ENCODE results near the gene DEFB131B. TPM values are rescaled to one million over a fixed set of nuclear protein-coding genes. Genes with fewer than 3 reads are reported as not detected.

Gene DEFB131B, protein sequence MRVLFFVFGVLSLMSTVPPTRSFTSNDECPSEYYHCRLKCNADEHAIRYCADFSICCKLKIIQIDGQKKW
- not detected in 2 replicates for total RNA-seq

DNA sequence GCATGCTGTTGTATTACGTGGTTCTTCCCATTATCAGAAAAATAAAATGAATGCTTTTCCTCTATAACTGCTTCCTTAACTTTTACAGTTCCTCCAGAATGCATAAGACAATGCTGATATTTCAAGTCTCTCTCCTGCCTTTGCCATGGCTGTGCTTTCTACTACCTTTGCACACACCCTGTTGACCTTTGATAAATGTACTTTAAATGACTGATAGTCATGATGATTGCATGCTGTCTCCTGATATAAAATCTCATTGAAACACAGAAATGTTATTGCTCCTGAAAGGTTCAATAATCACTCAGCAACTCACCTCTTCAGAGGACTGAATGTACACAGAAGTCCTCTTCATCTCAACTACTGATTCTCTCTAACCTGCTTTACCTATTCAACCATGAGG lies at the start of gene DEFB131B:
Gene DEFB131B, plus strand, starts transcription at position 395 of the 400 bp plus-strand sequence. Its CDS starts 0 bp downstream, at position 395.

DNA sequence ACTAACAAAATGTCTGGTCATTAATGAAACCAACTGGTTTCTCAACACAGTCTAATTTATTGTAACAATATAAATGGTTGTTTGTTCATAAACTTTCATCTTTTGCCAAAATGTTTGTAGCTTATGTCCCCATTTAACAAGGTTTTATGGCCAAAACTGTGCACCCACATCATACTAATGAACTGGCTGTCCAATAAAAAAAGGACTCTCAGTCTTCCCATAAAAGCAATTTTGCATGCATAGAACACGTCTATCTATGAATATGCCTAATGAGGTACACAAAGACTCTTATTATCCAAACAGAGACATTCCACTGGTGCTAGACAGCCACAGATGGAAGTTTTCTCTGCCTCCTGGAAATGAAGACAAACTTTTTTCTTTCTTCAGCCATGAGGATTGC lies 45.4 kb upstream of the DEFB131B start, which contains the start of gene DEFB108B:
Gene DEFB108B, plus strand, starts transcription at position 390 of the 400 bp plus-strand sequence. Its CDS starts 0 bp downstream, at position 390.

DNA sequence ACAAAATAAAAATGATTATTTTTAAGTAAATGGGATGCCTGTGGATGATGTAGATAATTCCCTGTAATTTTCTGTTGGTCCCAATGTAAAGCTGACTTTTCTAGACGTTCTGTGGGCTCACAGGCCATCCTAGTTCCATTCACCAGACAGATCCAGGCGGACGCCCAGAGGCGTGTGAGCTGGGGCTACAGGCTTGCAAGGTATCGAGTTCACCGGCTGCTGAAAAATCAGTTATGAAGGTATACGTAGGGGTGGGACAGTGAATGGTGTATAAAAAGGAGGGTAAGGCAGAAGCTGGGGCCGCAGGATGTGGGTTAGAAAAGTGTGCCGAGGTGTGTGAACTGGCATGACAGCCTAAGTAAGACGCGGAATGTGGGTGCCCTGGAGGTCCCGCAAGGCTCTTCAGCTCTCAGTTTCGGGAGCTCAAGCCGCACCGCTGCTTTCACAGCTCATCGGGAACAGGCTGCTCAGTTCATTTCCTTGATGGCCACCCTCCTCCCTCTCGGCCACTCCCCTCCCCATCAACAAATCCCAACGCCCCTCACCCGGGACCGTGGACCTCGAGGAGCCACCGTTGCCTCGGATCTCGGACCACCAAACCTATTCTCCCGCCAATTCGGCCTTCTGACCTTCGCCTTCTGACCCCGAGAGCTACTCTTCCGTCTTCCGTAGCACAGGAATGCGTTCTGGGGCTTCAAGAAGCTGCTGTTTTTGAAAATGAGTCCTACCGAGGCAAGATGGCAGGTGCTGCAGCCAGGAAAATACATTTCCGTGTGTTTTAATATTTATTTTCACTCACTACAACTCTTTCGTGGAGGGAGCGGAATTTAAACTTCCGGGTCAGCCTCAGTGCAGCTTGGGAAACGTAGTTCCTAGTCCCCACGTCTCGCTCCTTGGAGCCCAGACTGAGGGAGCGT lies 49.8 kb downstream of the DEFB131B start, which contains the start of gene XNDC1N:
Gene XNDC1N, minus strand, starts transcription at position 775 of the 917 bp plus-strand sequence. CDS start 5,241 bp downstream, outside the sequence.

DNA sequence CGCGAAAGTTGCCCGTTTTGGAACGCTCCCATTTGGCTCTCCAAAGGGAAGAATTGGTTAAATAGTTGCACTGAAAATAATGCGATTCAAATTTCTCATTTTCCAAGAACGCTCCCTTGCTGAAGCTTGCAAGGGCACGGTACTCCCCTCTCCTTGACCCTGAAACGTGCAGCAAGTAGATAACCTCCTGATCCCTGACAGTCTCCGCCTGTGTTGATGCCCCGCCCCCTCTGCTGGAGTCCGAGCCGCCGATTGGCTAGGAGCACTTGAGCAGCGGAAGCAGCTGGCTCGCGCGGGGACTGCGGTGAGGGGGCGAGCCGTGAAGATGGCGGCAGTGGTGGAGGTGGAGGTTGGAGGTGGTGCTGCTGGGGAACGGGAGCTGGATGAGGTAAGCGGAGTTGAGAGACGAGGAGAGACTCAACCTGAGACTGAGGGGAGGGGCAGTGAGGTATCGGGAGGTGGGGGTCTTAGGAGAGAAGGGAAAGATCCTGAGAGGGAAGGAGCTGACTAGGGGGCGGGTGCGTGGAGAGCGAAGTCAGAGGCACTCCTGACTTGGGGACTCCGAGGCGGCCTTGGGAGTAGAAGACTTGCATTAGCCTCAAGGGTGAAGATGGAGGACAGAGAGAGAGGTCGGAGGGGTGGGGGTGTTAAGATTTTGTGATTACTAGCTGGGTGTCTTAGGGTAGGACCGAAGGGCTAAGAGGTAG lies 50.6 kb downstream of the DEFB131B start, which contains the start of gene RNF121:
Gene RNF121, plus strand, starts transcription at position 310 of the 707 bp plus-strand sequence. Its CDS starts 16 bp downstream, at position 326.

Other genes starting within 250 kb of the DEFB131B start
- not detected in 2 replicates for gene DEFB108B, start 45.3 kb upstream of the DEFB131B start, total RNA-seq
- 6.5 and 7.2 TPM in 2 replicates for gene XNDC1N, start 50.1 kb downstream of the DEFB131B start, total RNA-seq
- 42.7 and 49.9 TPM in 2 replicates for gene RNF121, start 50.6 kb downstream of the DEFB131B start, total RNA-seq
- 2.5 and 4.4 TPM in 2 replicates for gene IL18BP, start 120.5 kb downstream of the DEFB131B start, total RNA-seq
- gene NUMA1, start 202.1 kb downstream of the DEFB131B start, total RNA-seq = 168 and 206 TPM in 2 replicates
- gene LRRC51, start 202.4 kb downstream of the DEFB131B start, total RNA-seq = 6.1 and 6.5 TPM in 2 replicates
- gene LAMTOR1, start 224.8 kb downstream of the DEFB131B start, total RNA-seq = 68.1 and 81.7 TPM in 2 replicates
- gene TOMT, start 227.5 kb downstream of the DEFB131B start, total RNA-seq = not detected in 2 replicates
- 11.5 and 14.0 TPM in 2 replicates for gene ANAPC15, start 234.2 kb downstream of the DEFB131B start, total RNA-seq